ENCODE measurements around the gene RCE1.

The RCE1 gene

DNA sequence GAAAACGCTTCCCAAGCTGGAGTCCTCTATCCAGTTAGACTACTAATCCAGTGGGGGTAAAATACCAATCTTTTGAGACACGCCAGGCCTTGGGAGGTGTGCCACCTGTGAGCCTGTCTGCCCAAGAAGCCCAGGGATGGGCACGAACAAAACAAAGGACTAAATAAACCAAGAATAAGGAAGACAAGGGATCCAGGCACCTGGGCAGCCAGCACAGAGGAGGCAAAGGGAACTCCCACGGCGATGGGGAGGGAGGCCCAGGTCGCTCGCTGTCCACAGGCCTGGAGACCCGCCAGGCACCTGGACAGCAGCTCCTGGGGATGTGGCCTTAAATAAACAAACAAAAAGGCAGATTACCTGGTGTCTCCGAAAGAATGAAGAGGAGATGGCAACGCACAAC, 45.0 kb downstream of the RCE1 start:
- DNase-seq (ENCODE audit: low read depth in 1 of 2, low spot score in 1 of 2), result no peak
- TF ChIP-seq SPI1 (IDR thresholded peaks at IDR 0.05; ENCODE audit: borderline replicate concordance, low read depth) (no peak), CTCF (IDR thresholded peaks at IDR 0.05; ENCODE audit: insufficient read depth, low read length) (no peak), POLR2AphosphoS5 (IDR thresholded peaks at IDR 0.05; ENCODE audit: low read depth) (no peak)
- TF ChIP-seq, protein P1, sequence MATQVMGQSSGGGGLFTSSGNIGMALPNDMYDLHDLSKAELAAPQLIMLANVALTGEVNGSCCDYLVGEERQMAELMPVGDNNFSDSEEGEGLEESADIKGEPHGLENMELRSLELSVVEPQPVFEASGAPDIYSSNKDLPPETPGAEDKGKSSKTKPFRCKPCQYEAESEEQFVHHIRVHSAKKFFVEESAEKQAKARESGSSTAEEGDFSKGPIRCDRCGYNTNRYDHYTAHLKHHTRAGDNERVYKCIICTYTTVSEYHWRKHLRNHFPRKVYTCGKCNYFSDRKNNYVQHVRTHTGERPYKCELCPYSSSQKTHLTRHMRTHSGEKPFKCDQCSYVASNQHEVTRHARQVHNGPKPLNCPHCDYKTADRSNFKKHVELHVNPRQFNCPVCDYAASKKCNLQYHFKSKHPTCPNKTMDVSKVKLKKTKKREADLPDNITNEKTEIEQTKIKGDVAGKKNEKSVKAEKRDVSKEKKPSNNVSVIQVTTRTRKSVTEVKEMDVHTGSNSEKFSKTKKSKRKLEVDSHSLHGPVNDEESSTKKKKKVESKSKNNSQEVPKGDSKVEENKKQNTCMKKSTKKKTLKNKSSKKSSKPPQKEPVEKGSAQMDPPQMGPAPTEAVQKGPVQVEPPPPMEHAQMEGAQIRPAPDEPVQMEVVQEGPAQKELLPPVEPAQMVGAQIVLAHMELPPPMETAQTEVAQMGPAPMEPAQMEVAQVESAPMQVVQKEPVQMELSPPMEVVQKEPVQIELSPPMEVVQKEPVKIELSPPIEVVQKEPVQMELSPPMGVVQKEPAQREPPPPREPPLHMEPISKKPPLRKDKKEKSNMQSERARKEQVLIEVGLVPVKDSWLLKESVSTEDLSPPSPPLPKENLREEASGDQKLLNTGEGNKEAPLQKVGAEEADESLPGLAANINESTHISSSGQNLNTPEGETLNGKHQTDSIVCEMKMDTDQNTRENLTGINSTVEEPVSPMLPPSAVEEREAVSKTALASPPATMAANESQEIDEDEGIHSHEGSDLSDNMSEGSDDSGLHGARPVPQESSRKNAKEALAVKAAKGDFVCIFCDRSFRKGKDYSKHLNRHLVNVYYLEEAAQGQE (IDR thresholded peaks at IDR 0.05; ENCODE audit: insufficient replicate concordance, low read depth), result no peak
- Histone ChIP-seq H3K27me3 (ENCODE audit: insufficient read depth, poor library complexity, severe bottlenecking) (no peaks in the 10 kb centered on the region), H3K4me3 (replicated peaks; ENCODE audit: insufficient read depth, low read length) (no peak overlapping the region), H3K27ac (replicated peaks) (no peak overlapping the region)

- DNase-seq (ENCODE audit: low read depth in 1 of 2, low spot score in 1 of 2), result no peak
- H3K27ac ChIP-seq (replicated peaks), result no peak overlapping the region
These were observed 46.7 kb downstream of the RCE1 start for GRCh38 chr11:66889960-66890359.

GRCh38 chr11:66891851-66892660, 48.8 kb downstream of the RCE1 start:
- no peak for TF ChIP-seq SPI1 (IDR thresholded peaks at IDR 0.05; ENCODE audit: borderline replicate concordance, low read depth)
- no peak for TF ChIP-seq GABPA (IDR thresholded peaks at IDR 0.05; ENCODE audit: low read depth)
- no peak for TF ChIP-seq POLR2AphosphoS5 (IDR thresholded peaks at IDR 0.05; ENCODE audit: low read depth)
- TF ChIP-seq, protein P1 (IDR thresholded peaks at IDR 0.05; ENCODE audit: insufficient replicate concordance, low read depth), result no peak
- no peak for TF ChIP-seq CTCF (IDR thresholded peaks at IDR 0.05; ENCODE audit: insufficient read depth, low read length)
- H3K27me3 ChIP-seq (ENCODE audit: insufficient read depth, poor library complexity, severe bottlenecking), result peaks cover 5% of the 10 kb centered on the region
- H3K4me3 ChIP-seq (replicated peaks; ENCODE audit: insufficient read depth, low read length), result no peak overlapping the region
- peak; percentile 28 to 47 for DNase-seq (ENCODE audit: low read depth in 1 of 2, low spot score in 1 of 2)
- H3K27ac ChIP-seq (replicated peaks), result no peak overlapping the region

More at GRCh38 chr11:66889960-66890359, 46.7 kb downstream of the RCE1 start:
- TF ChIP-seq GABPA (IDR thresholded peaks at IDR 0.05; ENCODE audit: low read depth) (no peak), SPI1 (IDR thresholded peaks at IDR 0.05; ENCODE audit: borderline replicate concordance, low read depth) (no peak), POLR2AphosphoS5 (IDR thresholded peaks at IDR 0.05; ENCODE audit: low read depth) (no peak), CTCF (IDR thresholded peaks at IDR 0.05; ENCODE audit: insufficient read depth, low read length) (no peak)
- TF ChIP-seq, protein P1 (IDR thresholded peaks at IDR 0.05; ENCODE audit: insufficient replicate concordance, low read depth), result no peak
- Histone ChIP-seq H3K4me3 (replicated peaks; ENCODE audit: insufficient read depth, low read length) (no peak overlapping the region), H3K27me3 (ENCODE audit: insufficient read depth, poor library complexity, severe bottlenecking) (peaks cover 2% of the 10 kb centered on the region)

All from HL-60 (cell line).